IMR-90 (cell line): ENCODE measurements around the gene WAC. TPM values are rescaled to one million over a fixed set of nuclear protein-coding genes. Genes with fewer than 3 reads are reported as not detected.

Source experiments
- ATAC-seq: fragments of 200-7000 bp; cut with Tn5 transposase; 2 replicates; pipeline ENCODE4 v1.9.1; 2020; ENCODE audit warnings: low read depth, mild to moderate bottlenecking, moderate library complexity
- BruUV-seq: library from RNA; stranded (reverse); fragments of 400-500 nt; replicated peaks from 2 replicates; lab custom pipeline; 2021; lab: Mats Ljungman, UMichigan
- CTCF ChIA-PET: fragments of 300-600 bp; formaldehyde crosslinking; extraction: SDS; loops from one replicate; lab custom pipeline; 2021; ENCODE audit warnings: antibody characterized with exemption; lab: Yijun Ruan, JAX
- POLR2A ChIA-PET: fragments of 300-600 bp; sonication (Branson Sonifier 250); formaldehyde crosslinking; loops from one replicate; lab custom pipeline; 2022; ENCODE audit warnings: antibody characterized with exemption; ENCODE audit not compliant: unreplicated experiment; lab: Charles Lee
- DNase-seq: peaks from one replicate; pipeline ENCODE4 v3.0.0; 2013
- H2AFZ ChIP-seq: replicated peaks from 2 replicates; pipeline ENCODE3; 2013; ENCODE audit warnings: low read length, mild to moderate bottlenecking; ENCODE audit not compliant: poor library complexity
- H2AK5ac ChIP-seq: 2 replicates; pipeline ENCODE4 v1.6.1; 2013; ENCODE audit warnings: low read depth, low read length, inconsistent platforms
- H2AK9ac ChIP-seq: replicated peaks from 2 replicates; pipeline ENCODE3; 2013; ENCODE audit warnings: mild to moderate bottlenecking, low read depth, low read length, moderate library complexity; ENCODE audit not compliant: poor library complexity
- H2BK120ac ChIP-seq: 2 replicates; pipeline ENCODE4 v1.6.1; 2013; ENCODE audit warnings: low read depth, low read length, inconsistent platforms
- H2BK15ac ChIP-seq: 3 replicates; pipeline ENCODE4 v1.6.1; 2013; ENCODE audit warnings: low read depth, low read length, inconsistent platforms
- H2BK20ac ChIP-seq: 2 replicates; pipeline ENCODE4 v1.6.1; 2013; ENCODE audit warnings: low read depth, mild to moderate bottlenecking, inconsistent platforms, low read length, moderate library complexity
- H2BK5ac ChIP-seq: 2 replicates; pipeline ENCODE4 v1.6.1; 2013; ENCODE audit warnings: mild to moderate bottlenecking, low read depth, low read length, inconsistent platforms; ENCODE audit not compliant: poor library complexity, severe bottlenecking
- H3K14ac ChIP-seq: replicated peaks from 2 replicates; pipeline ENCODE4 v1.6.1; 2013; ENCODE audit warnings: low read depth, low read length, inconsistent platforms
- H3K18ac ChIP-seq: 2 replicates; pipeline ENCODE4 v1.6.1; 2013; ENCODE audit warnings: low read depth, low read length, control low read depth
- H3K23ac ChIP-seq: 2 replicates; pipeline ENCODE4 v1.6.1; 2013; ENCODE audit warnings: low read depth, low read length, inconsistent platforms
- H3K27ac ChIP-seq: 2 replicates; pipeline ENCODE4 v1.5.1; 2013; ENCODE audit warnings: mild to moderate bottlenecking, control low read depth, low read length; ENCODE audit not compliant: insufficient read depth
- H3K27me3 ChIP-seq: 2 replicates; pipeline ENCODE4 v1.6.1; 2013; ENCODE audit warnings: low read length; ENCODE audit not compliant: control insufficient read depth, insufficient read depth
- H3K36me3 ChIP-seq: 2 replicates; pipeline ENCODE4 v1.6.1; 2013; ENCODE audit warnings: low read length, mixed read lengths; ENCODE audit not compliant: control insufficient read depth, insufficient read depth
- H3K4ac ChIP-seq: 2 replicates; pipeline ENCODE4 v1.6.1; 2013; ENCODE audit warnings: low read depth, low read length, inconsistent platforms
- H3K4me1 ChIP-seq: 2 replicates; pipeline ENCODE4 v1.6.1; 2013; ENCODE audit warnings: low read length, mixed read lengths; ENCODE audit not compliant: control insufficient read depth, insufficient read depth
- H3K4me2 ChIP-seq: 2 replicates; pipeline ENCODE4 v1.6.1; 2013; ENCODE audit warnings: low read depth, mild to moderate bottlenecking, control low read depth, low read length, moderate library complexity
- H3K4me3 ChIP-seq: 2 replicates; pipeline ENCODE4 v1.5.1; 2013; ENCODE audit warnings: low read depth, mild to moderate bottlenecking, control low read depth, low read length, moderate library complexity; ENCODE audit not compliant: insufficient read depth
- H3K56ac ChIP-seq: 2 replicates; pipeline ENCODE4 v1.6.1; 2013; ENCODE audit warnings: low read length, inconsistent platforms; ENCODE audit not compliant: insufficient read depth; ENCODE audit errors: extremely low read depth
- H3K79me1 ChIP-seq, 2 experiments: 2 replicates each; pipeline ENCODE4 v1.6.1; 2013; ENCODE audit warnings: low read length in 2 of 2, inconsistent platforms in 1 of 2, low read depth in 1 of 2
- H3K9ac ChIP-seq: 2 replicates; pipeline ENCODE4 v1.6.1; 2013; ENCODE audit warnings: low read depth, low read length, control low read depth
- H3K9me1 ChIP-seq: 2 replicates; pipeline ENCODE4 v1.6.1; 2013; ENCODE audit warnings: low read length, inconsistent platforms; ENCODE audit not compliant: insufficient read depth
- H3K9me3 ChIP-seq: 2 replicates; pipeline ENCODE4 v1.6.1; 2013; ENCODE audit warnings: low read length; ENCODE audit not compliant: control insufficient read depth, insufficient read depth
- H4K20me1 ChIP-seq: 2 replicates; pipeline ENCODE4 v1.6.1; 2013; ENCODE audit warnings: low read length, inconsistent platforms; ENCODE audit not compliant: insufficient read depth
- H4K5ac ChIP-seq: 2 replicates; pipeline ENCODE4 v1.6.1; 2013; ENCODE audit warnings: mild to moderate bottlenecking, low read depth, low read length, control low read depth
- H4K8ac ChIP-seq, 2 experiments: 2 replicates each; pipeline ENCODE4 v1.6.1; 2013; ENCODE audit warnings: low read depth in 2 of 2, low read length in 2 of 2, control low read depth in 1 of 2, inconsistent platforms in 1 of 2
- H4K91ac ChIP-seq: 2 replicates; pipeline ENCODE4 v1.6.1; 2013; ENCODE audit warnings: low read depth, low read length, inconsistent platforms; ENCODE audit not compliant: insufficient read depth
- CHD1 ChIP-seq: IDR thresholded peaks from 2 replicates; pipeline ENCODE4 v1.6.1; 2012; ENCODE audit warnings: low read depth, low read length, improper control_type of control experiment
- MAZ ChIP-seq: IDR thresholded peaks from 2 replicates; pipeline ENCODE4 v1.6.1; 2012; ENCODE audit warnings: low read depth, mild to moderate bottlenecking, low read length, improper control_type of control experiment, moderate library complexity, borderline replicate concordance
- NFE2L2 ChIP-seq: fragments of 150-350 bp; IDR thresholded peaks from 2 replicates; pipeline ENCODE4 v1.6.1; 2016; ENCODE audit warnings: low read depth, mild to moderate bottlenecking, low read length
- USF2 ChIP-seq: fragments of 150-350 bp; IDR thresholded peaks from 2 replicates; pipeline ENCODE4 v1.6.1; 2017; ENCODE audit warnings: mild to moderate bottlenecking, antibody characterized with exemption, low read length, low read depth
- WGBS, 2 experiments: methylation state at CpG; one replicate each; pipeline versions ENCODE4 v1.1.5 to v1.1.7; 2013; ENCODE audit warnings: missing lambda C conversion rate in 2 of 2; ENCODE audit not compliant: insufficient read length in 1 of 2; ENCODE audit errors: extremely low coverage in 2 of 2; 5-methylcytosine and 5-hydroxymethylcytosine counted together
- dilution Hi-C: fragments of 300-500 bp; cut with HindIII; formaldehyde crosslinking; loops from one replicate; pipeline ENCODE4 v1.14.3; 2018; ENCODE audit warnings: low sequenced_read_pairs; ENCODE audit not compliant: unreplicated experiment
- in situ Hi-C: fragments of 300-500 bp; cut with MboI; formaldehyde crosslinking; loops from 3 replicates; pipeline ENCODE4 v1.14.3; 2019; ENCODE audit warnings: low sequenced_read_pairs, inconsistent platforms, mixed read lengths
- intact Hi-C: fragments of 100-400 bp; cut with micrococcal nuclease; formaldehyde crosslinking; loops from 2 replicates; pipeline ENCODE4 v1.10.0; 2022
- polyA plus RNA-seq, 3 experiments: library from polyadenylated mRNA; depleted of rRNA; stranded (reverse); fragments of >200 nt; gene quantifications; 2 replicates each; pipeline ENCODE4 v1.2.3, GENCODE V29; 2012; ENCODE audit warnings: low replicate concordance in 1 of 3
- total RNA-seq: library from RNA; depleted of rRNA; stranded (reverse); fragments of >200 nt; gene quantifications from 2 replicates; pipeline ENCODE4 v1.2.3, GENCODE V29; 2012

WAC gene
- total and polyA plus RNA-seq, 2 of the 4 experiments (the other 2 are of a cell fraction): 39.6 to 52.2 TPM

GRCh38 chr10:28538595-28538994 is 5.7 kb downstream of the WAC start:
- Histone ChIP-seq H2BK5ac (no peak overlapping the region), H3K4me3 (no peak overlapping the region), H3K56ac (no peak overlapping the region), H3K9ac (no peak overlapping the region), H2AK5ac (no peak overlapping the region), H3K14ac (no peak overlapping the region), H3K27ac (no peak overlapping the region), H3K4me2 (no peak overlapping the region), H4K20me1 (peaks cover 68% of the 10 kb centered on the region), H4K5ac (no peak overlapping the region), H3K18ac (no peak overlapping the region), H3K9me1 (peaks cover 5% of the 10 kb centered on the region), H3K79me1 (peaks cover 19 to 52% of the 10 kb centered on the region in 2 experiments; a peak in 3 of 4 replicates), H2BK20ac (no peak overlapping the region), H2AK9ac (no peak overlapping the region), H3K9me3 (no peaks in the 10 kb centered on the region), H3K27me3 (no peaks in the 10 kb centered on the region), H2AFZ (no peak overlapping the region), H3K4me1 (peaks cover 1% of the 10 kb centered on the region; the same call in 1 of the 2 replicates), H2BK15ac (no peak overlapping the region), H2BK120ac (no peak overlapping the region), H4K8ac (no peak overlapping the region), H3K23ac (0 out of 2 replicates have a peak overlapping the region, but pooled peaks have one; percentile 33), H3K36me3 (peaks cover 38% of the 10 kb centered on the region), H4K91ac (no peak overlapping the region), H3K4ac (no peak overlapping the region)
- no peak for ATAC-seq
- intact Hi-C loops: loop anchor here (5.0 kb wide), 1 partner anchor 34 kb away; no protein-coding TSS in a partner anchor
- CTCF ChIA-PET: no interaction called here
- no CpG with 5 or more reads among the region's 1 CpG for WGBS, 2 experiments
- dilution Hi-C loops: no loop called here
- no TSS peak for BruUV-seq
- POLR2A ChIA-PET: no interaction called here
- no peak for DNase-seq
- TF ChIP-seq CHD1 (no peak), NFE2L2 (no peak), USF2 (no peak), MAZ (no peak)
- in situ Hi-C loops: no loop called here
